Lower leg skin (tissue), 4 donors: ENCODE data around the gene SMCO3. TPM values are rescaled to one million over a fixed set of nuclear protein-coding genes. Genes with fewer than 3 reads are reported as not detected.

ENCODE experiments used
- DNase-seq, 2 donors: peaks; one replicate each; pipeline ENCODE4 v3.0.0-alpha.2; 2019; ENCODE audit warnings: low spot score in 2 of 2
- H3K4me3 ChIP-seq: fragments of 200-600 bp; sonication (generic); 2 replicates; pipeline ENCODE4 v1.5.1; 2017; ENCODE audit warnings: mild to moderate bottlenecking, low read depth; ENCODE audit not compliant: poor library complexity, severe bottlenecking
- CTCF ChIP-seq, 3 donors: fragments of 450-650 bp; IDR thresholded peaks; one replicate each; pipeline ENCODE4 v1.5.1; 2016; ENCODE audit warnings: antibody characterized with exemption in 3 of 3, mild to moderate bottlenecking in 3 of 3, moderate library complexity in 2 of 3
- POLR2A ChIP-seq, 2 donors: fragments of 450-650 bp; IDR thresholded peaks; one replicate each; pipeline ENCODE4 v1.6.1; 2016 to 2017; ENCODE audit warnings: antibody characterized with exemption in 2 of 2, mild to moderate bottlenecking in 1 of 2, moderate library complexity in 1 of 2
- WGBS, 2 donors: methylation state at CpG; one replicate each; pipeline ENCODE4 v1.1.5; 2018; 5-methylcytosine and 5-hydroxymethylcytosine counted together
- intact Hi-C: fragments of 100-400 bp; cut with DNase I; formaldehyde crosslinking; loops from one replicate; pipeline ENCODE4 v1.15.0; 2023; ENCODE audit warnings: low total_unique reads
- total RNA-seq, 4 donors: library from RNA; depleted of rRNA; stranded (reverse); fragments of >200 nt; gene quantifications; one replicate each; pipeline ENCODE4 v1.1.0, GENCODE V29; 2016

The SMCO3 gene
- total RNA-seq, 4 donors from 2014 or later, result 0.34 TPM; not detected in 3

DNA sequence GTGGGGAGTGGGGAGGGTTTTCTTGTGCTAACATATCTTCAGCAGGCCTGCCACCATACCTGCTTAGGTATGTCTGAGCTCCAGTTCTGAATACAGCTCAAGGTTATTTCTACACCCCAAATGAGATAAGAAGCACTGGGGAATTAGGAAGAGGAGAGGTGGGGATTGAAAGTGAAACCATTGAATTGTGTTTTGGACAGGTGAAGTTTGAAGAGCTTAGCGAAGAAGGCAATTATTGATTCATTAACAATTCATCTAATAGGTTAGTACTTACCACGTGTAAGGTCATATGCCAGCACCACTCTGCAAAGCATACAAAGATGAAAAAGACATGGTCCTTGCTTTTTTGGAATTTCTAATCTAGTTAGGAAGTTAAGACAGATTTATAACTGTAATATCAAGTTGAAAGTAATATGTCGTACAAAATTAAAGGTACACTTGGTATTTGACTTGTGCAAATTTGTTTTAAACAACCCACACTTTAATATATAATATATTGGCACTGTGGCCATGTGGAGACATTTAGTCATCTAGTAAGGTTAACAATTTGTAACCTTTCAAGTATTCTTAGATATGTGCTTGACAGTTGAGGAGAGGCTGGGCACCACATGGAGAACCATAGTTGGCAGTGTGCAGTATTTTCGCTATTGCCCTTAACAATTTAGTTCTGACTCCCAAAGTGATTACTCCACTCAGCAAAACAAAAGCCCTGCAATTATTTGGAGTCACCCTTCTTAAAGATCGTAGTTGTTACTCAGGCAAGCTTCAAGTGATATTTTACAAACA lies 3.6 kb downstream of the SMCO3 start:
- no peak overlapping the region for H3K4me3 ChIP-seq
- no peak for DNase-seq
- TF ChIP-seq CTCF (IDR thresholded peaks at IDR 0.05) (no peak), POLR2A (IDR thresholded peaks at IDR 0.05) (no peak)
- intact Hi-C loops, result no loop called here
- 80 to 83% methylated on average over 5 of the region's 5 CpGs for WGBS, 2 donors

- no peak for DNase-seq
- intact Hi-C loops, result no loop called here
- TF ChIP-seq POLR2A (IDR thresholded peaks at IDR 0.05), result no peak
- no peak for TF ChIP-seq CTCF (IDR thresholded peaks at IDR 0.05)
- 0 to 1% methylated on average over 12 of the region's 12 CpGs for WGBS, 2 donors
- peak overlapping the region; percentile 28 for H3K4me3 ChIP-seq
These were observed 10.2 kb downstream of the SMCO3 start for GRCh38 chr12:14803830-14804160.

GRCh38 chr12:14803011-14803829 lies 10.8 kb downstream of the SMCO3 start, which contains the start of the genes C12orf60 and WBP11:
Gene C12orf60, plus strand, starts transcription at chr12:14803670. Its CDS starts 19,266 bp downstream, at chr12:14822936.
Gene WBP11, minus strand, starts transcription at chr12:14803478. Its CDS starts 2,095 bp downstream, at chr12:14801383.
- peak within 1 kb of the TSS; percentile 98 for H3K4me3 ChIP-seq
- TF ChIP-seq POLR2A (IDR thresholded peaks at IDR 0.05) (no peak), CTCF (IDR thresholded peaks at IDR 0.05) (no peak)
- WGBS, 2 donors, result 1% methylated on average over 49 to 50 of the region's 50 CpGs
- peak; percentile 98 for DNase-seq
- intact Hi-C loops, result no loop called here

DNA sequence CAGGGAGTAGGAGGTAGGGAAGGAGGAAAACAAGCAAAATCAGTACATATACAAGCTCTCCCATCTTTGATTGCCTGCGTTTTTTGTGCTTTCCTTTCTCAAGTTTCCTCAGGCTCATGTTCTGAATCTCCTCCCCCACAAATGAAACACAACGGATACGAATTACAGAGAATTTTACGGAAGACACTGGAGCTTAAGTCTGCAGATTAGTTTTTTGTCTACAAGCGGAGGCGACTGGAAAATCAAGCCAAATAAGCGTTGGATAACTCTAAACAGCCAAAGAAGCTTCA lies 11.3 kb downstream of the SMCO3 start:
- TF ChIP-seq POLR2A (IDR thresholded peaks at IDR 0.05) (no peak), CTCF (IDR thresholded peaks at IDR 0.05) (no peak)
- intact Hi-C loops, result no loop called here
- 0 to 1% methylated on average over 7 of the region's 7 CpGs for WGBS, 2 donors
- H3K4me3 ChIP-seq, result peak overlapping the region; percentile 98
- DNase-seq, result no peak

GRCh38 chr12:14802247-14802646 lies 11.7 kb downstream of the SMCO3 start:
- intact Hi-C loops, result no loop called here
- no peak for DNase-seq
- peak overlapping the region; percentile 98 for H3K4me3 ChIP-seq
- no peak for TF ChIP-seq POLR2A (IDR thresholded peaks at IDR 0.05)
- no peak for TF ChIP-seq CTCF (IDR thresholded peaks at IDR 0.05)
- WGBS, 2 donors, result 58 to 62% methylated on average over 4 of the region's 4 CpGs
